Lung (tissue), 16 donors: Measurements from ENCODE around the gene ATP1B1. TPM values are rescaled to one million over a fixed set of nuclear protein-coding genes. Genes with fewer than 3 reads are reported as not detected.

Experiments
- ATAC-seq: fragments of 200-7000 bp; cut with Tn5 transposase; one replicate; pipeline ENCODE4 v1.9.1; 2020; ENCODE audit warnings: moderate number of reproducible peaks; ENCODE audit not compliant: insufficient read depth, low FRiP score
- DNase-seq, 3 donors: peaks; one replicate each; pipeline ENCODE4 v3.0.0-alpha.2; 2013 to 2017
- H3K27ac ChIP-seq, 2 donors: one replicate each; pipeline ENCODE4 v1.5.1; 2013; ENCODE audit warnings: mild to moderate bottlenecking in 2 of 2, moderate library complexity in 2 of 2, control low read depth in 1 of 2, inconsistent platforms in 1 of 2, low read depth in 1 of 2, low read length in 1 of 2
- H3K27me3 ChIP-seq, 3 donors: one replicate each; pipeline ENCODE4 v1.5.1; 2013; ENCODE audit warnings: low read length in 2 of 3; ENCODE audit not compliant: control insufficient read depth in 3 of 3, insufficient read depth in 3 of 3
- H3K36me3 ChIP-seq, 4 donors: one replicate each; pipeline ENCODE4 v1.5.1; 2013; ENCODE audit warnings: low read length in 4 of 4, mild to moderate bottlenecking in 1 of 4, moderate library complexity in 1 of 4; ENCODE audit not compliant: control insufficient read depth in 4 of 4, insufficient read depth in 4 of 4
- H3K4me1 ChIP-seq, 5 donors: one replicate each; pipeline ENCODE4 v1.5.1; 2013; ENCODE audit warnings: low read length in 5 of 5, mild to moderate bottlenecking in 2 of 5, moderate library complexity in 1 of 5; ENCODE audit not compliant: control insufficient read depth in 5 of 5, insufficient read depth in 5 of 5
- H3K4me3 ChIP-seq: one replicate; pipeline ENCODE4 v1.5.1; 2013; ENCODE audit warnings: mild to moderate bottlenecking, control low read depth, moderate library complexity
- H3K9ac ChIP-seq, 2 donors: one replicate each; pipeline ENCODE4 v1.5.1; 2013; ENCODE audit warnings: low read length in 2 of 2, control low read depth in 1 of 2; ENCODE audit not compliant: insufficient read depth in 1 of 2
- H3K9me3 ChIP-seq, 4 donors: one replicate each; pipeline ENCODE4 v1.5.1; 2013; ENCODE audit warnings: low read length in 3 of 4, mild to moderate bottlenecking in 1 of 4, moderate library complexity in 1 of 4; ENCODE audit not compliant: control insufficient read depth in 4 of 4, insufficient read depth in 3 of 4
- CTCF ChIP-seq: IDR thresholded peaks from 2 replicates; pipeline ENCODE4 v1.5.1; 2012; ENCODE audit warnings: mild to moderate bottlenecking; ENCODE audit errors: control extremely low read depth, extremely low read depth
- WGBS, 2 donors: extraction: QIAGEN DNeasy Blood & Tissue Kit; methylation state at CpG; one replicate each; pipeline ENCODE4 v1.1.7; 2013; 5-methylcytosine and 5-hydroxymethylcytosine counted together
- long read RNA-seq, 5 donors: transcript quantifications; one replicate each; lab custom pipeline, GENCODE V29; 2026
- polyA plus RNA-seq, 2 donors: library from polyadenylated mRNA; stranded (reverse); fragments of 200-250 nt; gene quantifications; one replicate each; pipeline ENCODE4 v1.2.1, GENCODE V29; 2013
- total RNA-seq, 2 donors: library from RNA; depleted of rRNA in 1 of 2; stranded (reverse); fragments of >200 nt in 1 of 2; gene quantifications; one replicate each; pipeline ENCODE4 v1.2.1, GENCODE V29; 2014 to 2021
- donor health status: control.
- donor health status: control.
- donor health status: Bipolar disorder and iron deficiency.
- donor health status: healthy.
- donor health status: DM: yes; HTN: yes; CAD: no.

ATP1B1 gene
- total RNA-seq (100 to 1,000 TPM; 220 to 226 TPM), polyA plus RNA-seq (100 to 1,000 TPM; 105 to 114 TPM)
- long read RNA-seq, donor 1, transcript ATP1B1-201 (6 exons, 1,883 nt), result major isoform, 37 of 94 reads
- long read RNA-seq, donor 1, partial matches to known transcripts, result 49 of 94 reads
- long read RNA-seq, donor 1, other reads (novel, unspliced or antisense), result 8 of 94 reads
- long read RNA-seq, donor 2, transcript ATP1B1-201 (6 exons, 1,883 nt), result major isoform, 6 of 43 reads
- long read RNA-seq, donor 2, partial matches to known transcripts, result 23 of 43 reads
- long read RNA-seq, donor 2, other reads (novel, unspliced or antisense), result 14 of 43 reads
- long read RNA-seq, donor 3, transcript ATP1B1-201 (6 exons, 1,883 nt), result major isoform, 16 of 35 reads
- long read RNA-seq, donor 3, partial matches to known transcripts, result 19 of 35 reads
- long read RNA-seq, donor 3, other reads (novel, unspliced or antisense), result 0 of 35 reads
- long read RNA-seq, donor 4, transcript ATP1B1-201 (6 exons, 1,883 nt), result major isoform, 7 of 22 reads
- long read RNA-seq, donor 4, partial matches to known transcripts, result 15 of 22 reads
- long read RNA-seq, donor 4, other reads (novel, unspliced or antisense), result 0 of 22 reads
- long read RNA-seq, donor 5, transcript ATP1B1-201 (6 exons, 1,883 nt), result major isoform, 40 of 60 reads
- long read RNA-seq, donor 5, partial matches to known transcripts, result 20 of 60 reads
- long read RNA-seq, donor 5, other reads (novel, unspliced or antisense), result 0 of 60 reads

GRCh38 chr1:169106095-169106920 is at the start of gene ATP1B1:
Gene ATP1B1, plus strand, starts transcription at chr1:169106690. Its CDS starts 140 bp downstream, at chr1:169106830.
- H3K4me1 ChIP-seq, result peaks cover 0 to 41% (median 9%) of the 10 kb centered on the region in 5 donors
- ATAC-seq (peak; percentile 90), DNase-seq (peak; percentile 91 to 94 (median 91))
- H3K27ac ChIP-seq, result peak within 1 kb of the TSS; percentile 96 to 97
- peaks cover 0 to 4% (median 1%) of the 10 kb centered on the region in 4 donors for H3K36me3 ChIP-seq
- TF ChIP-seq CTCF, result peak; percentile 41
- H3K9me3 ChIP-seq, result no peaks in the 10 kb centered on the region
- no peaks in the 10 kb centered on the region for H3K27me3 ChIP-seq
- H3K9ac ChIP-seq, result peak within 1 kb of the TSS; percentile 47 to 89
- H3K4me3 ChIP-seq, result peak within 1 kb of the TSS; percentile 71
- WGBS, 2 donors, result 0% methylated on average over 66 to 98 of the region's 100 CpGs

- ATAC-seq, result no peak
- Histone ChIP-seq H3K27ac (no peak overlapping the region), H3K9ac (no peak overlapping the region), H3K9me3 (peaks cover 0 to 4% (median 2%) of the 10 kb centered on the region in 4 donors), H3K36me3 (no peaks in the 10 kb centered on the region), H3K27me3 (no peaks in the 10 kb centered on the region), H3K4me1 (peaks cover 0 to 6% (median 0%) of the 10 kb centered on the region in 5 donors), H3K4me3 (no peak overlapping the region)
- no peak for DNase-seq
- WGBS, 2 donors, result 87 to 90% methylated on average over 1 of the region's 1 CpG
- no peak for TF ChIP-seq CTCF
Observed at GRCh38 chr1:169059421-169059820, 47.1 kb upstream of the ATP1B1 start.

- no peak overlapping the region for H3K4me3 ChIP-seq
- peaks cover 0 to 4% (median 2%) of the 10 kb centered on the region in 4 donors for H3K9me3 ChIP-seq
- H3K36me3 ChIP-seq, result no peaks in the 10 kb centered on the region
- H3K27me3 ChIP-seq, result no peaks in the 10 kb centered on the region
- DNase-seq (no peak), ATAC-seq (no peak)
- H3K4me1 ChIP-seq, result peaks cover 0 to 6% (median 0%) of the 10 kb centered on the region in 5 donors
- peak overlapping the region in 1 of 2 donors; percentile 32 for H3K27ac ChIP-seq
- 67 to 68% methylated on average over 9 of the region's 9 CpGs for WGBS, 2 donors
- H3K9ac ChIP-seq, result no peak overlapping the region
- TF ChIP-seq CTCF, result no peak
Observed at GRCh38 chr1:169060043-169060722, 46.3 kb upstream of the ATP1B1 start.
